ENCODE data around the gene OGFOD3. TPM values are rescaled to one million over a fixed set of nuclear protein-coding genes. Genes with fewer than 3 reads are reported as not detected.

Gene OGFOD3
- total RNA-seq, 1 experiment from 2014 or later, result 25.0 TPM

DNA sequence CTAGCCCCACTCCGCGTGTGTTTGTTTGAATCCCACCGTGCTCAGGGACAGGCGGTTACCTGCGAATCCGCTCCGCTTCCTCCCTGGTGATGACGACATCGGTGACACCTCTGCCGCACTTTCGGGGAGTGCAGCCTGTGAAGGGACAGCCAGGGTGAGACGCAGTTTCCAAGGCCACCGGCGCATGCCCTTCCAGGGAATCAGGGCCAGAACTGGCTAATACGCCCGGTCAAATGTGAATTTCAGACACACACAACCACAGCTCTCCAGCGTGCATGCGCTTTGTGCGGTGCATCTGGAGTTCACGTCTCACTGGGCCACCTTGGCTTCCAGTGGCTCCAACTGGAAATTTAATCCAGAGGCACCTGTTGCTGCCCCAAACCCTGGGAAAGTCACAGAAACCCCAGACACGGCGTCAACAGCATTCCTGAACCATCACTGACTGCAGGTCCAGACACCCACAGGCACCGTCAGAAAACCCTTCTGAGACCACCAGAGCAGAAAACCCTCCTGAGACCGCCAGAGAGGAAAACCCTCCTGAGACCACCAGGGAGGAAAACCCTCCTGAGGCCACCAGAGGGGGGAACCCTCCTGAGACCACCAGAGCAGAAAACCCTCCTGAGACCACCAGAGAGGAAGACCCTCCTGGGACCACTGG is 6.9 kb downstream of the OGFOD3 start:
- intact Hi-C loops (cut with micrococcal nuclease; ENCODE audit: unreplicated experiment), result loop anchor here (5.0 to 10.0 kb wide), 3 partner anchors 44 to 167 kb away; no protein-coding TSS in a partner anchor
- Histone ChIP-seq H3K27me3 (replicated peaks; ENCODE audit: insufficient read depth, low read depth, low read length, poor library complexity) (no peaks in the 10 kb centered on the region), H3K27ac (ENCODE audit: low read depth, low read length, poor library complexity, severe bottlenecking) (no peak overlapping the region), H3K36me3 (ENCODE audit: insufficient read depth, low read length, poor library complexity, severe bottlenecking) (peaks cover 2% of the 10 kb centered on the region), H3K9me3 (ENCODE audit: low read depth, low read length, poor library complexity, severe bottlenecking) (no peaks in the 10 kb centered on the region), H3K4me3 (ENCODE audit: low read depth, low read length, poor library complexity, severe bottlenecking) (no peak overlapping the region), H3K4me1 (ENCODE audit: insufficient read depth, low read length, poor library complexity, severe bottlenecking) (no peaks in the 10 kb centered on the region)
- ChIA-PET POLR2A (ENCODE audit: low non-redundant PET) (no interaction called here), CTCF (no interaction called here)
- no peak for DNase-seq (ENCODE audit: low spot score)
- TF ChIP-seq EZH2 (IDR thresholded peaks at IDR 0.05; ENCODE audit: borderline replicate concordance, low read depth, low read length, poor library complexity, severe bottlenecking), result no peak
- TF ChIP-seq, protein P1, sequence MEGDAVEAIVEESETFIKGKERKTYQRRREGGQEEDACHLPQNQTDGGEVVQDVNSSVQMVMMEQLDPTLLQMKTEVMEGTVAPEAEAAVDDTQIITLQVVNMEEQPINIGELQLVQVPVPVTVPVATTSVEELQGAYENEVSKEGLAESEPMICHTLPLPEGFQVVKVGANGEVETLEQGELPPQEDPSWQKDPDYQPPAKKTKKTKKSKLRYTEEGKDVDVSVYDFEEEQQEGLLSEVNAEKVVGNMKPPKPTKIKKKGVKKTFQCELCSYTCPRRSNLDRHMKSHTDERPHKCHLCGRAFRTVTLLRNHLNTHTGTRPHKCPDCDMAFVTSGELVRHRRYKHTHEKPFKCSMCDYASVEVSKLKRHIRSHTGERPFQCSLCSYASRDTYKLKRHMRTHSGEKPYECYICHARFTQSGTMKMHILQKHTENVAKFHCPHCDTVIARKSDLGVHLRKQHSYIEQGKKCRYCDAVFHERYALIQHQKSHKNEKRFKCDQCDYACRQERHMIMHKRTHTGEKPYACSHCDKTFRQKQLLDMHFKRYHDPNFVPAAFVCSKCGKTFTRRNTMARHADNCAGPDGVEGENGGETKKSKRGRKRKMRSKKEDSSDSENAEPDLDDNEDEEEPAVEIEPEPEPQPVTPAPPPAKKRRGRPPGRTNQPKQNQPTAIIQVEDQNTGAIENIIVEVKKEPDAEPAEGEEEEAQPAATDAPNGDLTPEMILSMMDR (conservative IDR thresholded peaks at IDR 0.05; ENCODE audit: low read depth, low read length), result no peak
- no TSS peak for BruUV-seq (replicated peaks)

DNA sequence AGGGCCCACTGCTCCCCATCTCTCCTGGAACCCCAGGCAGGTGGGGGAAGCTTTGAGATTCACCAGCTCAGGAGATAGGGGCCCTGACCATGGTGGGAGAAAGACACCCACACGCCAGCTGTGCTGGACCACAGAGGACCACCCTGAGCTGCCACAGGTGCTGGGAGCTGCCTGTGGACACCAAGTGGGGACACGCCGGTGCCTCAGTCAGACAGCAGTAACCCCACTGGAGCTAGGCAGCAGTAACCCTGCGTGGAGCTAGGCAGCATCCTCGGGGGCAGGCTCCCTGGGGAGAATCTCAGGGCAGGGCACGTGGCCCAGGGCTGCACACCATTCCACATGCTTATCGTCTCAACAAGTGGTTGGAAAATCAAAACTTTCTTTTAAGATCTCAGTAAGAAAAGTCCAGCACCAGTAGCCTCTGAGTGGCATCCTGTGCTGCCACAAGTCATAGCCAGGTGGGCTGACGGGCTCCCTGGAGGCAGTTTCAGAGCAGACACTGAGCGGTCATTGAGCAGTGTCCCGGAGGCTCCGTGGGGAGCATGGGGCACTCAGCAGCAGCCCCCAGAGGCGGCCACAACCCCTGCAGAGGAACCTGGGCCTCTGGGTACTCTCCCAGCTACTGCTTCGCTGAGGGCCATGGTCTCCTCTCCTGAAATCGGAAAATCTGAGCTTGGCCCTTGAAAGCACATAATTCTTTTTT is 8.2 kb downstream of the OGFOD3 start:
- DNase-seq (ENCODE audit: low spot score), result no peak
- no peak for TF ChIP-seq EZH2 (IDR thresholded peaks at IDR 0.05; ENCODE audit: borderline replicate concordance, low read depth, low read length, poor library complexity, severe bottlenecking)
- TF ChIP-seq, protein P1 (conservative IDR thresholded peaks at IDR 0.05; ENCODE audit: low read depth, low read length), result no peak
- Histone ChIP-seq H3K36me3 (ENCODE audit: insufficient read depth, low read length, poor library complexity, severe bottlenecking) (peaks cover 2% of the 10 kb centered on the region), H3K9me3 (ENCODE audit: low read depth, low read length, poor library complexity, severe bottlenecking) (no peaks in the 10 kb centered on the region), H3K4me3 (ENCODE audit: low read depth, low read length, poor library complexity, severe bottlenecking) (no peak overlapping the region), H3K27ac (ENCODE audit: low read depth, low read length, poor library complexity, severe bottlenecking) (no peak overlapping the region), H3K4me1 (ENCODE audit: insufficient read depth, low read length, poor library complexity, severe bottlenecking) (no peaks in the 10 kb centered on the region), H3K27me3 (replicated peaks; ENCODE audit: insufficient read depth, low read depth, low read length, poor library complexity) (no peaks in the 10 kb centered on the region)
- no TSS peak for BruUV-seq (replicated peaks)
- intact Hi-C loops (cut with micrococcal nuclease; ENCODE audit: unreplicated experiment), result loop anchor here (5.0 to 10.0 kb wide), 3 partner anchors 43 to 165 kb away; no protein-coding TSS in a partner anchor
- ChIA-PET POLR2A (ENCODE audit: low non-redundant PET) (interaction anchor here (0.7 kb wide), 1 partner anchor 11 kb away, joined by 5 read pairs; no protein-coding TSS in a partner anchor), CTCF (no interaction called here)

DNA sequence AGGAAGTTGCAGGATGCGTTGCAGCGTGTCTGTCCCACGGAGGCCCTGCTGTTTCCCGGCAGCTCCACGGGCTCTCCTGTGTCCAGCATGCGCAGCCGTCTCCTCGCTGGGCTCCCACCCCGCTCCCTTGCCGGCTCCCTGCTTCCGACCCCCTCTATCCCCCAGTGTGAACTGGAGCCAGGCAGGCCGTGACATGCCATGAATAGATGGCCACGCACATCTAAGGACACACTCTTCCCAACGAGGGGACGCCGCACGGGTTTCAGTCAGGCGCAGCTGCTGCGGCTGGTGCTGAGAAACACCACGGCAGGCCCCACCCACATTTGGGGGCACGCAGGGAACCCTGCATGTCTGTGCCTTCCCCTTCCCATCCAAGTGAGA is 9.5 kb downstream of the OGFOD3 start:
- peaks cover 4% of the 10 kb centered on the region for H3K36me3 ChIP-seq (ENCODE audit: insufficient read depth, low read length, poor library complexity, severe bottlenecking)
- TF ChIP-seq, protein P1 (conservative IDR thresholded peaks at IDR 0.05; ENCODE audit: low read depth, low read length), result no peak
- TF ChIP-seq EZH2 (IDR thresholded peaks at IDR 0.05; ENCODE audit: borderline replicate concordance, low read depth, low read length, poor library complexity, severe bottlenecking), result no peak
- H3K27me3 ChIP-seq (replicated peaks; ENCODE audit: insufficient read depth, low read depth, low read length, poor library complexity), result no peaks in the 10 kb centered on the region
- ChIA-PET CTCF (no interaction called here), POLR2A (ENCODE audit: low non-redundant PET) (no interaction called here)
- H3K4me3 ChIP-seq (ENCODE audit: low read depth, low read length, poor library complexity, severe bottlenecking), result no peak overlapping the region
- no peak overlapping the region for H3K27ac ChIP-seq (ENCODE audit: low read depth, low read length, poor library complexity, severe bottlenecking)
- DNase-seq (ENCODE audit: low spot score), result no peak
- intact Hi-C loops (cut with micrococcal nuclease; ENCODE audit: unreplicated experiment), result no loop called here
- BruUV-seq (replicated peaks), result no TSS peak
- no peaks in the 10 kb centered on the region for H3K9me3 ChIP-seq (ENCODE audit: low read depth, low read length, poor library complexity, severe bottlenecking)
- no peaks in the 10 kb centered on the region for H3K4me1 ChIP-seq (ENCODE audit: insufficient read depth, low read length, poor library complexity, severe bottlenecking)

Data from A673 (cell line).